ENCODE measurements around the gene CHD6. TPM values are rescaled to one million over a fixed set of nuclear protein-coding genes. Genes with fewer than 3 reads are reported as not detected.

Gene CHD6
- polyA plus RNA-seq, 1 experiment = 16.4 TPM

- no peak for TF ChIP-seq CTCF (IDR thresholded peaks at IDR 0.05; ENCODE audit: insufficient read depth, low read depth, low read length)
- Histone ChIP-seq H3K27me3 (ENCODE audit: control insufficient read depth, insufficient read depth, low read length) (peaks cover 6% of the 10 kb centered on the region; the same call in 1 of the 2 replicates), H3K36me3 (ENCODE audit: control insufficient read depth, insufficient read depth, low read length) (peaks cover 23% of the 10 kb centered on the region), H3K4me3 (ENCODE audit: low read depth, low read length) (no peak overlapping the region)
- DNase-seq (ENCODE audit: low read depth) = no peak
- POLR2A ChIA-PET = no interaction called here
- CTCF ChIA-PET = interaction anchor here (0.7 to 0.8 kb wide), 2 partner anchors 39 to 367 kb away, joined by 3 read pairs; no protein-coding TSS in a partner anchor
These were observed 259.9 kb downstream of the CHD6 start for GRCh38 chr20:41358230-41358629.

GRCh38 chr20:41357424-41358163 lies 260.6 kb downstream of the CHD6 start:
- Histone ChIP-seq H3K4me3 (ENCODE audit: low read depth, low read length) (no peak overlapping the region), H3K36me3 (ENCODE audit: control insufficient read depth, insufficient read depth, low read length) (peaks cover 24% of the 10 kb centered on the region), H3K27me3 (ENCODE audit: control insufficient read depth, insufficient read depth, low read length) (peaks cover 2% of the 10 kb centered on the region; the same call in 1 of the 2 replicates)
- ChIA-PET POLR2A (no interaction called here), CTCF (interaction anchor here (0.8 to 1.7 kb wide), 2 partner anchors 54 to 366 kb away, joined by 3 to 6 read pairs; no protein-coding TSS in a partner anchor)
- no peak for DNase-seq (ENCODE audit: low read depth)
- peak; percentile 13; the same call in 1 of the 2 replicates for TF ChIP-seq CTCF (IDR thresholded peaks at IDR 0.05; ENCODE audit: insufficient read depth, low read depth, low read length)

- H3K4me3 ChIP-seq (ENCODE audit: low read depth, low read length) = no peak overlapping the region
- DNase-seq (ENCODE audit: low read depth) = no peak
- H3K27me3 ChIP-seq (ENCODE audit: control insufficient read depth, insufficient read depth, low read length) = no peaks in the 10 kb centered on the region
- TF ChIP-seq CTCF (IDR thresholded peaks at IDR 0.05; ENCODE audit: insufficient read depth, low read depth, low read length) = no peak
- ChIA-PET POLR2A (no interaction called here), CTCF (interaction anchor here (1.7 kb wide), 1 partner anchor 55 kb away, joined by 6 read pairs; no protein-coding TSS in a partner anchor)
- H3K36me3 ChIP-seq (ENCODE audit: control insufficient read depth, insufficient read depth, low read length) = peaks cover 26% of the 10 kb centered on the region
These were observed 261.2 kb downstream of the CHD6 start for GRCh38 chr20:41356951-41357350.

- TF ChIP-seq CTCF (IDR thresholded peaks at IDR 0.05; ENCODE audit: insufficient read depth, low read depth, low read length) = no peak
- peaks cover 31% of the 10 kb centered on the region for H3K36me3 ChIP-seq (ENCODE audit: control insufficient read depth, insufficient read depth, low read length)
- CTCF ChIA-PET = interaction anchor here (0.9 to 1.7 kb wide), 2 partner anchors 9 to 56 kb away, joined by 3 to 6 read pairs; no protein-coding TSS in a partner anchor
- no peak for DNase-seq (ENCODE audit: low read depth)
- POLR2A ChIA-PET = no interaction called here
- H3K27me3 ChIP-seq (ENCODE audit: control insufficient read depth, insufficient read depth, low read length) = no peaks in the 10 kb centered on the region
- no peak overlapping the region for H3K4me3 ChIP-seq (ENCODE audit: low read depth, low read length)
These were observed 262.5 kb downstream of the CHD6 start for GRCh38 chr20:41355598-41356203.

- peaks cover 31% of the 10 kb centered on the region for H3K36me3 ChIP-seq (ENCODE audit: control insufficient read depth, insufficient read depth, low read length)
- ChIA-PET CTCF (interaction anchor here (1.0 kb wide), 1 partner anchor 182 kb away, joined by 3 read pairs; no protein-coding TSS in a partner anchor), POLR2A (no interaction called here)
- TF ChIP-seq CTCF (IDR thresholded peaks at IDR 0.05; ENCODE audit: insufficient read depth, low read depth, low read length) = no peak
- H3K27me3 ChIP-seq (ENCODE audit: control insufficient read depth, insufficient read depth, low read length) = no peaks in the 10 kb centered on the region
- H3K4me3 ChIP-seq (ENCODE audit: low read depth, low read length) = no peak overlapping the region
- DNase-seq (ENCODE audit: low read depth) = no peak
These were observed 263.0 kb downstream of the CHD6 start for GRCh38 chr20:41355192-41355591.

Data from BJ (cell line).